T-helper 1 cell treated with Interleukin-12 subunit alpha and Interleukin-12 subunit beta and Interleukin-4 antibody, amounts not matched to agents 30 μg/mL and 1 μg/mL, for 36 hours (primary cell): ENCODE data around the gene SLC4A8.
"Not testable (repeated sequence)": the region's sequence is repeated elsewhere in the genome, so short reads cannot be mapped to it uniquely, and the experiment has no call there.

ENCODE experiments used
- H3K27ac Mint-ChIP-seq: one replicate; pipeline ENCODE4 v1.8.0; 2021; ENCODE audit warnings: mild to moderate bottlenecking, mixed read lengths
- H3K27me3 Mint-ChIP-seq: one replicate; pipeline ENCODE4 v1.8.0; 2021; ENCODE audit warnings: low read depth, mixed read lengths
- H3K36me3 Mint-ChIP-seq: one replicate; pipeline ENCODE4 v1.8.0; 2021; ENCODE audit warnings: low read depth, mixed read lengths
- H3K4me1 Mint-ChIP-seq: one replicate; pipeline ENCODE4 v1.8.0; 2021; ENCODE audit warnings: low read depth, mixed read lengths
- H3K4me3 Mint-ChIP-seq: one replicate; pipeline ENCODE4 v1.8.0; 2021; ENCODE audit warnings: mild to moderate bottlenecking, moderate library complexity, mixed read lengths
- H3K9me3 Mint-ChIP-seq: one replicate; pipeline ENCODE4 v1.8.0; 2021; ENCODE audit warnings: mixed read lengths

The SLC4A8 gene

DNA sequence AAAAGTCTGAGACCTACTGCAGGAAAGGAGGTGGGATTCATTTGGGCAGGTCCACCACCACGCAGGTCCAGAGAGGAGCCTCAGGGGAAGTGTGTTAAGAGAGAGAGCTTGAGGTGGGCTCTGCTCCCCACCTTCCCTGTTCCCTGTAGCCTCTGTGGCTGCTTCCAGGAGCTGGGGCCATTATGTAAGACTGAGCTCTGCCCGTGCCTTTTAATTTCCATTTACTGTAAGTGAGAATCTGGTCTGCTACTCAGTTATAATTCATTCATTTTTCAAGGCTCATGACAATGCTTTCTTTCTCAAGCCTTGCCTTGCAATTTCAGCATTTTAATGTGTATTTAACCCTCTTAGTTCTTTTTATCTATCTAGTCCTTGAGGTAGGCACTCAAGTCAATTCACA, 8.3 kb downstream of the SLC4A8 start:
- H3K9me3 Mint-ChIP-seq: no peaks in the 10 kb centered on the region
- H3K4me3 Mint-ChIP-seq: no peak overlapping the region
- H3K4me1 Mint-ChIP-seq: peaks cover 6% of the 10 kb centered on the region
- H3K27me3 Mint-ChIP-seq: peaks cover 34% of the 10 kb centered on the region
- H3K36me3 Mint-ChIP-seq: no peaks in the 10 kb centered on the region
- no peak overlapping the region for H3K27ac Mint-ChIP-seq

DNA sequence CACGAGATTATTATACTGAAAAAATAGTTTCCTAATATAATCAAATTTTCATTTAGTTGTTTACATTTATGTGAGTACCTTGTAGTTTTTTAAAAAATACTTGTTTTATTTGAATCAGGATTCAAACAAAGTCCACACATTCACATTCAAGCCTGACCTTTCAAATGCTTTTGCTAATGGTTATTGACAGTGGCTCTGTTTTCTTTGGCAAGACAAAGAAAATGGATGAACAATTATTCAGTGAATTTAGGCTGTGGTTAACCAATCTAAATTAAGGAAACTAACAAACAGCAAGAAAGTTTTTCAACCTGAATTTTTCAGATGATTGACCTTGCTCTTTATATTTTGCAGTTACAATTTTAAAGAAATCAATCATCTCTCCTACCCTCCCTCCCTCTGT, 9.7 kb downstream of the SLC4A8 start:
- Mint-ChIP-seq H3K36me3 (no peaks in the 10 kb centered on the region), H3K27me3 (peaks cover 34% of the 10 kb centered on the region), H3K9me3 (no peaks in the 10 kb centered on the region), H3K4me3 (no peak overlapping the region), H3K27ac (no peak overlapping the region), H3K4me1 (peaks cover 10% of the 10 kb centered on the region)

DNA sequence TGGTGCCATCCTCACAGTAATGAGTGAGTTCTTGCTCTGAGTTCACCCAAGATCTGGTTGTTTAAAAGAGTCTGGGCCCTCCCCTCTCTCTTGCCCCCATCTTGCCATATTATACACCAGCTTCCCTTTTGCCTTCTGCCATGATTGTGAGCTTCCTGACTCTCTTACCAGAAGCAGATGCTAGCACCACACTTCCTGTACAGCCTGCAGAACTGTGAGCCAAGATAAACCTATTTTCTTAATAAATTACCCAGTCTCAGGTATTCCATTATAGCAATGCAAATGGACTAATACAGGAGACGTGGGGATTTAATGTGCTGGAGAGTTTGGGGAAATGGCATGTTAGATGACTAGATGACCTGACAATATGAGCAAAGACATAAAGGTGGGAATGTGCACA, 12.8 kb downstream of the SLC4A8 start:
- Mint-ChIP-seq H3K4me3 (no peak overlapping the region), H3K4me1 (peaks cover 32% of the 10 kb centered on the region), H3K27me3 (peaks cover 27% of the 10 kb centered on the region), H3K27ac (no peak overlapping the region), H3K9me3 (no peaks in the 10 kb centered on the region), H3K36me3 (peaks cover 1% of the 10 kb centered on the region)

DNA sequence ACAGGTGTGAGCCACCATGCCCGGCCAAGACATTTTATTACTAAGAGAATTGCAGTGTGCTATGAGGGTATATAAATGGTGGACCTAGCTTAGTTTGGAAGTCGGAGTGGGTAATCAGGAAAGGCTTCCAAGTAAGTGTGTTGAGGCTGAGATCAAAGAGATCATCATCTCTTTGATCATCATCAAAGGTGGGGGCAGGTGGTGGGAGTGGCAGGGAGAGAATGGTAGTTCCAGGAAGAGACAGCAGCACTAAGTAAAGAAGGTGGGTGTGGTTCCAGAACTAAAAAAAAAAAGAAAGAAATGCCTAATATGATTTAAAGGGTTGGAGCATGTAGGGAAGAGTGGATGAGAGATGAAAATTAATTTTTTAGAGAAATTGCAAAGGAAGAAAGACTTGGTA, 14.7 kb downstream of the SLC4A8 start:
- no peaks in the 10 kb centered on the region for H3K9me3 Mint-ChIP-seq
- peaks cover 12% of the 10 kb centered on the region for H3K27me3 Mint-ChIP-seq
- peak overlapping the region; percentile 41 for H3K4me3 Mint-ChIP-seq
- H3K36me3 Mint-ChIP-seq: peaks cover 1% of the 10 kb centered on the region
- H3K4me1 Mint-ChIP-seq: peaks cover 32% of the 10 kb centered on the region
- H3K27ac Mint-ChIP-seq: no peak overlapping the region

DNA sequence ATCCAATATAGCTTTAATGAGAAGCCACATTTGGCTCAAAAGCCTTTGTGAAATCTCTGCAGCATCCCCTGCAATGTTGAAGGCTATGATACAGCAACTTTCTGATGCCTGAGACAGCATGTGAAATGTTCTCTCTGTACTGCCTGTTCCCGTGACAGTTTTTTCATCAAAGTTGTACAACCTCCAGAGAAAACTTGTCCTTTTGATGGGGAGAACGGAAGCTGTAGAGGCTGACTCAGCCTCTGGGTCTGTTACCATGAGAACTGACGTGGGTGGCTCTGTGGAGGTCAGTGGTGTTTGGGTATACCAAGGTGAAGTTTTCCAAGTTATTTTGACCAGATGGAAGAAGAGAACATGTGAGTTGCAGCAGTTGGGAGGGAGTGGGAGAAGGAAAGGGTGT, 17.0 kb downstream of the SLC4A8 start:
- no peaks in the 10 kb centered on the region for H3K9me3 Mint-ChIP-seq
- H3K4me3 Mint-ChIP-seq: peak overlapping the region; percentile 8
- peaks cover 32% of the 10 kb centered on the region for H3K4me1 Mint-ChIP-seq
- H3K27me3 Mint-ChIP-seq: peaks cover 9% of the 10 kb centered on the region
- peaks cover 1% of the 10 kb centered on the region for H3K36me3 Mint-ChIP-seq
- H3K27ac Mint-ChIP-seq: peak overlapping the region; percentile 13

DNA sequence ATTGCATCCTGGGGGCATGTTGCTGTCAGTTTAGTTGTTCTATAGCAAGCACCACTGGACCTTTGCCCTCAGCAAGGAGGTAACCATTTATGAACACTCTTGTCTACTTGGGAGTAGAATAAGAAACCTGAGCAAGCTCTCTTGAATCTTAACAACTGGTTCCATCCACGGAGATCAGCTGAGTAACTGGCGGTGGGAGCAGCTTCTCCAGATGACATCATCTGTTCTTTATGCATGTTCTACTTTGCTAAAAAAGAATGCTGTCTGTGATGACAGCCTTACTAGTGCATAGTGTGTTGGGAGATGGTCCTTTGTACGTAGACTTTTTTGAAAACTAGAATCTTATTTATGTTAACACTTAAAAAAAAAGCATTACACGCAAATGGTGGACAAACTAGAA, 17.7 kb downstream of the SLC4A8 start:
- peaks cover 11% of the 10 kb centered on the region for H3K27me3 Mint-ChIP-seq
- H3K4me3 Mint-ChIP-seq: no peak overlapping the region
- H3K27ac Mint-ChIP-seq: peak overlapping the region; percentile 7
- H3K36me3 Mint-ChIP-seq: peaks cover 1% of the 10 kb centered on the region
- peaks cover 31% of the 10 kb centered on the region for H3K4me1 Mint-ChIP-seq
- H3K9me3 Mint-ChIP-seq: no peaks in the 10 kb centered on the region

DNA sequence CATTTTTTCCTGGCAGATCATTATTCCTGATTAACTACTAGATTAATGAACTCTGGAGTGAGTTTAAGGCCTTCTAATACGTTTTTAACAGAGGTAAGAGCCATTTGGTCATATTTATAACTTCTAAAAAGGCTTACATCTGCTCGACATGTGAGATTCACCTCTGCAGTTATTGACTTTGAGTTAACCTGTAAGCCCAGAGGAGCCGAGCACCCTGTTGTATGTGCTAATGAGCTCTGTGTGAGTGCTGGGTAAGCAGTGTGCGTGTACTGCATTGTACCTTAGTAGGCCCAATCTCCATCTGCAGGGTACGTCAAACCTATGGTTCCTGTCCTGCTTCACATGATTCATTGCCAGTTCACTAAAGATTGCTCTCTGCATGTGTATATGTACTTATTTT, 18.9 kb downstream of the SLC4A8 start:
- H3K4me3 Mint-ChIP-seq: no peak overlapping the region
- H3K9me3 Mint-ChIP-seq: no peaks in the 10 kb centered on the region
- H3K27me3 Mint-ChIP-seq: peaks cover 20% of the 10 kb centered on the region
- H3K36me3 Mint-ChIP-seq: peaks cover 1% of the 10 kb centered on the region
- no peak overlapping the region for H3K27ac Mint-ChIP-seq
- peaks cover 31% of the 10 kb centered on the region for H3K4me1 Mint-ChIP-seq

DNA sequence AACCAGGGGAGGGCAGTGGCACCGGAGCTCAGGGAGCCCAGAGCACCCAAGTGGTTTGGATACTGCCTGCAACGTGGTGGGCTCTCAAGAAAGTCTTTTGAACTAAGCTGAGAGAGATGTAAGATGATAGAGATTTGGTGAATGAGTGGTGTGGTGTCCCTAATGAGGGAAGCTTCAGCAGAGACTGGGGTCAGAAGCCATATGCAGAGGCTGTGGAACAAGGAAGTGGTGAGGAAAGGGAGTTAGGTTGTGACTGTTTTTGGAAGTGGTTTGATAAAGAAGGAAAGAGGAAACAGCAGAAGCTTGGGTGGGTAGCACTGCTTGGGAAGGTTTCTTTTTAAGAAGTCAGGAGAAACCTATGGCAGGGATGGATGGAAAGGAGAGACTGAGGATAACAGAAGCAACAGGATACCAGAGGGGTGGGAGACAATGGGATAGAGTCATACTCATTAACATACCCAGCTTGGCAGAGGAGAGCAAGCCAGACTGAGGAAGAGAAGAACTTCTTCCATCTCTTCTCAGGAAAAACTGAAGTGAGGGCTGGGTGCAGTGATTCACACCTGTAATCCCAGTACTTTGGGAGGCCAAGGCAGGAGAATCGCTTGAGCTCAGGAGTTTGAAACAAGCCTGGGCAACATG, 24.1 kb downstream of the SLC4A8 start:
- no peak overlapping the region for H3K4me3 Mint-ChIP-seq
- H3K27me3 Mint-ChIP-seq: peaks cover 17% of the 10 kb centered on the region
- H3K9me3 Mint-ChIP-seq: no peaks in the 10 kb centered on the region
- no peaks in the 10 kb centered on the region for H3K36me3 Mint-ChIP-seq
- peaks cover 6% of the 10 kb centered on the region for H3K4me1 Mint-ChIP-seq
- H3K27ac Mint-ChIP-seq: no peak overlapping the region

DNA sequence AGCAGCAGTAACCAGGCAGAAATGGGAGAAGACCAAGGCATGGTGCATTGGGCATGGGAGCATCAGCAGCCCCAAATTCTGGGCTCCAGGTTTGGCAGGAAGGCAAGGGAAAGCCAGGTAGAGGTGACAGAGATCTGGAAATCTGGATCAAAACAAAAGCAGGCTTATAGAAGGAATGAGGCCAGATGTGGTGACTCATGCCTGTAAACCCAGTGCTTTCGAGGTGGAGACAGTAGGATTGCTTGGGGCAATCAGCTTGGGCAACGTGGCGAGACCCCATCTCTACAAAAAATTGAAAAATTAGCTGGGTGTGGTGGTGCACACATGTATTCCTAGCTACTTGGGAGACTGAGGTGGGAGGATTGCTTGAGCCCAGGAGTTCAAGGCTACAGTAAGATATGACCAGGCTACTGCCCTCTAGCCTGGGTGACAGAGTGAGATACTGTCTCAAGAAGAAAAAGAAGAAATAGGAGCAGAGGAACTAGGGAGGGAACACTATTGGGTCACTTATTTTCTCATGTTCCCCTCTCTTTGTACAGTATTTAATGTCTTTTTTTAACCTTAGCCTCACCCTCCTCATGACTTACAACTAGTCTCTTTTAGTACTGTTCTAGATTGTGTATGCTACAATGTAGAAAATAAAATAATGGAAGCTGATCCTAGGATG, 25.1 kb downstream of the SLC4A8 start:
- peaks cover 6% of the 10 kb centered on the region for H3K4me1 Mint-ChIP-seq
- no peak overlapping the region for H3K27ac Mint-ChIP-seq
- H3K9me3 Mint-ChIP-seq: no peaks in the 10 kb centered on the region
- H3K36me3 Mint-ChIP-seq: no peaks in the 10 kb centered on the region
- no peak overlapping the region for H3K4me3 Mint-ChIP-seq
- peaks cover 17% of the 10 kb centered on the region for H3K27me3 Mint-ChIP-seq

DNA sequence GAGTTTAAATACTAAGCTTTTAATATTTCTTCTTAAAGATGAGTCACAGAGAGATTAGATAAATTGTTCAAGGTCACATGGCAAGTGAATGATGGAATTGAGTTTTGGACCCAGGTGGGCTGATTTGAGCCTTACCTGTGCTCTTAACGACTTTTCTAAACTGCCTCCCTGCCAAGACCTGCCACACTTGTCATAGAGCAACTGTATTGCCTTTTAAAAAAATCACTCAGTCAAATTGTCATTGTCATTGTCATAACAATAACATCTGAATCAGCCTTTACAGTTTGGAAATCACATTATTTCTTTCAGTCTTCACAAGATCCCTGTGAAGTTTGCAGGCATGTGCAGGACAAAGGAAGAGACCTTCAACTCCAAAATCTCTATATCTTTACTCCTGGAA, 25.7 kb downstream of the SLC4A8 start:
- H3K27me3 Mint-ChIP-seq: peaks cover 17% of the 10 kb centered on the region
- peaks cover 6% of the 10 kb centered on the region for H3K4me1 Mint-ChIP-seq
- no peak overlapping the region for H3K27ac Mint-ChIP-seq
- H3K4me3 Mint-ChIP-seq: no peak overlapping the region
- H3K36me3 Mint-ChIP-seq: no peaks in the 10 kb centered on the region
- H3K9me3 Mint-ChIP-seq: no peaks in the 10 kb centered on the region

DNA sequence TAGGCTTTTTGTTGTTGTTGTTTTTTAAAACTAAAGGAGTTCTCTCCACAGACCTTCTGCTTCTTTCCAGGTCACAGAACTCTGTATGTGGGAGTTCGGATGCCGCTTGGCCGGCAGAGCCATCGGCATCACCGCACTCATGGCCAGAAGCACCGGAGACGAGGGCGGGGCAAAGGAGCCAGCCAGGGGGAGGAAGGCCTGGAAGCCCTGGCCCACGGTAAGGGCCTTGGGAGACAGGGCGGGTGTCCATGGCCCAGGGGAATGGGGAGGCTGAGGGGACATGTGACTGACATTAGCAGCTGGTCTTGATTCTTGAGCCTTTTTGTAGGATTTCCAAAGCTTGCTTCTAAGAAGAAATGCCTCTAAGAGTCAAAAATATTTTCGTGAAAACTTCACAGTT, 26.2 kb downstream of the SLC4A8 start:
- peaks cover 6% of the 10 kb centered on the region for H3K4me1 Mint-ChIP-seq
- H3K27me3 Mint-ChIP-seq: peaks cover 14% of the 10 kb centered on the region
- H3K36me3 Mint-ChIP-seq: no peaks in the 10 kb centered on the region
- no peak overlapping the region for H3K4me3 Mint-ChIP-seq
- no peak overlapping the region for H3K27ac Mint-ChIP-seq
- no peaks in the 10 kb centered on the region for H3K9me3 Mint-ChIP-seq

DNA sequence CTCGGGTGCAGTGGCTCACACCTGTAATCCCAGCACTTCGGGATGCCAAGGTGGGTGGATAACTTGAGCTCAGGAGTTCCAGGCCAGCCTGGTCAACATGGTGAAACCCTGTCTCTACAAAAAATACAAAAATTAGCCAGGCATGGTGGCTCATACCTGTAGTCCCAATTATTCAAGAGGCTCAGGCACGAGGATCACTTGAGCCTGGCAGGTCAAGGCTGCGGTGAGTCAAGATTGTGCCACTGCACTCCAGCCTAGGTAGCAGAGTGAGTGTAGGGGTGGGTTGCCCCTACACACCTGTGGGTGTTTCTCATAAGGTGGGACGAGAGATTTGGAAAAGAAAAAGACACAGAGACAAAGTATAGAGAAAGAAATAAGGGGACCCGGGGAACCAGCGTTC, 29.4 kb downstream of the SLC4A8 start:
- not testable (repeated sequence) for H3K36me3 Mint-ChIP-seq, H3K27me3 Mint-ChIP-seq, H3K4me3 Mint-ChIP-seq, H3K9me3 Mint-ChIP-seq, H3K27ac Mint-ChIP-seq, H3K4me1 Mint-ChIP-seq

DNA sequence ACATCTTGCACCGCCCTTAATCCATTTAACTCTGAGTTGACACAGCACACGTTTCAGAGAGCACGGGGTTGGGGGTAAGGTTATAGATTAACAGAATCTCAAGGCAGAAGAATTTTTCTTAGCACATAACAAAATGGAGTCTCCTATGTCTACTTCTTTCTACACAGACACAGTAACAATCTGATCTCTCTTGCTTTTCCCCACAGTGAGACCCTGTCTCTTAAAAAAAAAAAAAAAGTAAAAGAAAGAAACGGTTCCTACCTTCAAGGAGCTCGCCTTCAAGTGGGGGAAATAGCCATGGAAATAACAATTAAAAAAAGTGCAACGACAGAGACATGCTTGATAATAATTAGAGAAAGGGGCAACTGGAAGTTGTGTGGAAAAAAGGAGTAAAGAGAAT, 30.4 kb downstream of the SLC4A8 start:
- H3K36me3 Mint-ChIP-seq, H3K27me3 Mint-ChIP-seq, H3K4me1 Mint-ChIP-seq: not testable (repeated sequence)

DNA sequence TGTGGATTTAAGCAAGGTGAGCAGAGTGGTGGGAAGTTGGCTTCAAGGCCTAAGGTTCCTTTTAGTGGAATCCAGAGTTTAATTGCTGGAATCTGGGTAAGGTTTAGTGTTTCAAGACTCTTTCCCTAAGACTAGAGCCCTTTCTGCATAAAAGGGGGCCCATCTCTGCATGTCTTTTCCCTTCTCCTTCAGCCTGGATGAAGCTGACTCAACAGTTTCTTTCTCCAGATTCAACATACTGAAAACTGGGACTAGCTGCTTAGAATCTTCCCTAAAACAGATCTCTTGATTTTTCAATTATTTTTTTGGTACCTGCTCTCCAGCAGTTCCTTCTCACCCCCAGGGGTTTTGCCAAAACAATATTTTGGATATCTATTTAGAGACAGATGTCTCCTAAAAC, 34.0 kb downstream of the SLC4A8 start:
- Mint-ChIP-seq H3K27me3 (no peaks in the 10 kb centered on the region), H3K36me3 (peaks cover 2% of the 10 kb centered on the region), H3K4me3 (no peak overlapping the region), H3K27ac (no peak overlapping the region), H3K4me1 (no peaks in the 10 kb centered on the region), H3K9me3 (no peaks in the 10 kb centered on the region)

More for the DNA sequence above, 30.4 kb downstream of the SLC4A8 start:
- not testable (repeated sequence) for H3K9me3 Mint-ChIP-seq, H3K4me3 Mint-ChIP-seq, H3K27ac Mint-ChIP-seq

DNA sequence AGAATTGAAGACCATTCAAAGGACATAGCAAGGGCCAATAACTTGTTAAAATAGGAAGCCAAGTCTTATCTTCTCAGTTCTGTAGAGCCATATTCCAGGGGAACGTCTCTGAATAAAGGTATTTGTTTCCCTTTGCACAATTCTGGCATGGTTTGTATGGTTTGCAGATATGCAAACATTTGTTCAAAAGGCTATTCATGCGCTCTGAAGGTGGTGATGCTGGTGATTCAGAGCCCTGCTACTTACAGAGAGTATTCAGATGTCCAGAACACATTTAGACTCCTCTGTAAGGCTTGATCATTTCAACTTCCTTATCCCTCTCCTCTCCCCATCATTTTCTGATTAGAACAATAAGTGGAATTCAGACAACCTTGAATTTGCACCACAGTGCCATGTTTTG, 35.9 kb downstream of the SLC4A8 start:
- H3K4me3 Mint-ChIP-seq: no peak overlapping the region
- H3K27me3 Mint-ChIP-seq: no peaks in the 10 kb centered on the region
- peaks cover 5% of the 10 kb centered on the region for H3K36me3 Mint-ChIP-seq
- H3K9me3 Mint-ChIP-seq: no peaks in the 10 kb centered on the region
- H3K4me1 Mint-ChIP-seq: no peaks in the 10 kb centered on the region
- no peak overlapping the region for H3K27ac Mint-ChIP-seq
